Measurements from ENCODE around the gene ZBTB47. TPM values are rescaled to one million over a fixed set of nuclear protein-coding genes. Genes with fewer than 3 reads are reported as not detected.

Gene ZBTB47
- total and polyA plus RNA-seq, 10 of the 15 experiments (the other 5 are each of a cell fraction or from before 2014, with no cell fraction given): 0.04 to 3.4 (median 1.0) TPM; not detected in 1

GRCh38 chr3:42707620-42708355, 54.3 kb downstream of the ZBTB47 start (continued):
- TF ChIP-seq, protein P1, sequence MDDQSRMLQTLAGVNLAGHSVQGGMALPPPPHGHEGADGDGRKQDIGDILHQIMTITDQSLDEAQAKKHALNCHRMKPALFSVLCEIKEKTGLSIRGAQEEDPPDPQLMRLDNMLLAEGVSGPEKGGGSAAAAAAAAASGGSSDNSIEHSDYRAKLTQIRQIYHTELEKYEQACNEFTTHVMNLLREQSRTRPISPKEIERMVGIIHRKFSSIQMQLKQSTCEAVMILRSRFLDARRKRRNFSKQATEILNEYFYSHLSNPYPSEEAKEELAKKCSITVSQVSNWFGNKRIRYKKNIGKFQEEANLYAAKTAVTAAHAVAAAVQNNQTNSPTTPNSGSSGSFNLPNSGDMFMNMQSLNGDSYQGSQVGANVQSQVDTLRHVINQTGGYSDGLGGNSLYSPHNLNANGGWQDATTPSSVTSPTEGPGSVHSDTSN (IDR thresholded peaks at IDR 0.05; ENCODE audit: insufficient replicate concordance, low read depth, low read length): no peak

DNA sequence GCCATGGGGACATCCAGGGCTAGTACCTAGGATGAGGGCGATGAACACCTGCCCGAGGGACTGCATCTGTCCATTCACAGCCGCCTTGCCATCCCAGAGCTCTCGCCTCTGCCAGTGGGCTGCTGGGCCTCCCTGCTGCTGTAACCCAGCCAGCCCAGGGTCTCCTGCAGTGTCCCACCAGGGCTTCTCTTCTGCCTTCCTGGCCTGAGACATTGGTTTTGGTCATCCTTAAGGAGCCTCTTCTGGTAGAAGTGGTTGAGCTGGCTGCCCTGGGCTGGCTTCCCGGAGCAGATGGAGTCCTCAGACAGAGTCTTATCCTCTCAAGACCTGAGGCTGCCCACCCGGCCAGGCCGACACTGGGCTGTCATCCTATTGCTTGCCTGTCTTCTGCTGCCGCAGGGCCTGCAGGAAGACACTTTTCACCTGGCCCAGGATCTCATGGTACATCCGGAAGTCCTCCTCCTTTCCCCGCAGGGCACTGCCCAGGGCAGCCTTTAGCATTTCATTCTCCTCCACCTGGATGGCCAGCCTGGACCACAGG, 55.2 kb downstream of the ZBTB47 start:
- FAIRE-seq (no peak), ATAC-seq (no peak), DNase-seq (ENCODE audit: low read depth, low spot score) (no peak)
- Histone ChIP-seq H2AFZ (ENCODE audit: control insufficient read depth, low read depth, low read length) (no peak overlapping the region), H4K20me1 (ENCODE audit: control insufficient read depth, insufficient read depth) (no peaks in the 10 kb centered on the region), H3K79me2 (ENCODE audit: control insufficient read depth, insufficient read depth, low read length) (no peaks in the 10 kb centered on the region), H3K9me3 (replicated peaks; ENCODE audit: control insufficient read depth, insufficient read depth, low read length) (no peaks in the 10 kb centered on the region), H3K4me1 (ENCODE audit: control insufficient read depth, insufficient read depth, low read length) (no peaks in the 10 kb centered on the region), H3K9ac (ENCODE audit: control insufficient read depth, insufficient read depth, low read length) (no peak overlapping the region), H3K4me2 (ENCODE audit: control insufficient read depth, insufficient read depth) (no peak overlapping the region), H3K27ac (ENCODE audit: control insufficient read depth, insufficient read depth) (no peak overlapping the region), H3K4me3 (no peak overlapping the region), H3K27me3 (replicated peaks in 1 of 2; ENCODE audit: control insufficient read depth in 2 of 2, insufficient read depth in 2 of 2, low read length in 1 of 2) (no peaks in the 10 kb centered on the region; a peak in 3 of 4 replicates), H3K36me3 (ENCODE audit: control insufficient read depth in 2 of 2, insufficient read depth in 2 of 2, low read length in 1 of 2) (no peaks in the 10 kb centered on the region)
- 32% methylated on average over 10 of the region's 10 CpGs for WGBS (ENCODE audit: insufficient coverage, insufficient replicate concordance, low lambda C conversion rate, missing lambda C conversion rate)
- SMC1A ChIA-PET (ENCODE audit: uncharacterized antibody, unreplicated experiment): no interaction called here
- TF ChIP-seq IKZF1 (conservative IDR thresholded peaks at IDR 0.05) (no peak), ATF7 (IDR thresholded peaks at IDR 0.05; ENCODE audit: low read depth) (no peak), NFXL1 (IDR thresholded peaks at IDR 0.05; ENCODE audit: borderline replicate concordance) (no peak), KLF5 (IDR thresholded peaks at IDR 0.05; ENCODE audit: partially characterized antibody) (no peak), SRF (IDR thresholded peaks at IDR 0.05; ENCODE audit: low read depth in 2 of 2, low read length in 2 of 2) (no peak), SMAD1 (IDR thresholded peaks at IDR 0.05; ENCODE audit: low read depth, partially characterized antibody) (no peak), SUPT20H (IDR thresholded peaks at IDR 0.05; ENCODE audit: borderline replicate concordance, control insufficient read depth, low read depth, low read length) (no peak), NFYB (IDR thresholded peaks at IDR 0.05; ENCODE audit: insufficient read depth, low read depth, low read length) (no peak), TAF1 (IDR thresholded peaks at IDR 0.05; ENCODE audit: borderline replicate concordance, low read depth, low read length) (no peak), E2F8 (IDR thresholded peaks at IDR 0.05; ENCODE audit: low read depth, partially characterized antibody) (no peak), EZH2 (IDR thresholded peaks at IDR 0.05; ENCODE audit: borderline replicate concordance, control insufficient read depth, low read depth, low read length) (no peak), POU2F2 (IDR thresholded peaks at IDR 0.05; ENCODE audit: borderline replicate concordance, low read depth, low read length) (no peak), ZNF384 (IDR thresholded peaks at IDR 0.05; ENCODE audit: borderline replicate concordance, low read depth, low read length) (no peak), TBL1XR1 (IDR thresholded peaks at IDR 0.05; ENCODE audit: low read depth, low read length) (no peak), JUNB (IDR thresholded peaks at IDR 0.05) (no peak)
- TF ChIP-seq, protein P2, sequence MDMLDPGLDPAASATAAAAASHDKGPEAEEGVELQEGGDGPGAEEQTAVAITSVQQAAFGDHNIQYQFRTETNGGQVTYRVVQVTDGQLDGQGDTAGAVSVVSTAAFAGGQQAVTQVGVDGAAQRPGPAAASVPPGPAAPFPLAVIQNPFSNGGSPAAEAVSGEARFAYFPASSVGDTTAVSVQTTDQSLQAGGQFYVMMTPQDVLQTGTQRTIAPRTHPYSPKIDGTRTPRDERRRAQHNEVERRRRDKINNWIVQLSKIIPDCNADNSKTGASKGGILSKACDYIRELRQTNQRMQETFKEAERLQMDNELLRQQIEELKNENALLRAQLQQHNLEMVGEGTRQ (IDR thresholded peaks at IDR 0.05; ENCODE audit: borderline replicate concordance, low read depth, low read length): no peak
- POLR2A ChIA-PET: no interaction called here
- RAD21 ChIA-PET (ENCODE audit: unreplicated experiment): no interaction called here
- in situ Hi-C loops (cut with MboI): no loop called here
- no TSS peak for BruUV-seq (replicated peaks)
- intact Hi-C loops (cut with micrococcal nuclease; ENCODE audit: unreplicated experiment): no loop called here
- CTCF ChIA-PET: no interaction called here

All from GM12878 (cell line).